GM11168 (cell line): Measurements from ENCODE around the gene ATP5ME.
"Not testable (repeated sequence)": the region's sequence is repeated elsewhere in the genome, so short reads cannot be mapped to it uniquely, and the experiment has no call there.

Source experiments
- in situ Hi-C: fragments of 300-500 bp; cut with MboI; formaldehyde crosslinking; loops from one replicate; pipeline ENCODE4 v1.12.0; 2022; ENCODE audit warnings: low sequenced_read_pairs; ENCODE audit not compliant: unreplicated experiment

Gene ATP5ME

GRCh38 chr4:705278-706082, 31.4 kb upstream of the ATP5ME start, which contains the start of gene PCGF3:
TSS of gene PCGF3 (plus strand) at chr4:705832. CDS start at chr4:733681, 27,849 bp downstream.
- in situ Hi-C loops = no loop called here

GRCh38 chr4:704971-705277, 30.8 kb upstream of the ATP5ME start:
- in situ Hi-C loops = no loop called here

GRCh38 chr4:704198-704891, 30.3 kb upstream of the ATP5ME start:
- in situ Hi-C loops = no loop called here

GRCh38 chr4:703336-704197, 29.5 kb upstream of the ATP5ME start:
- in situ Hi-C loops = no loop called here

GRCh38 chr4:702618-703048, 28.6 kb upstream of the ATP5ME start:
- in situ Hi-C loops = no loop called here

- in situ Hi-C loops = no loop called here
Measured at GRCh38 chr4:700587-701264, 26.6 kb upstream of the ATP5ME start.

- in situ Hi-C loops = no loop called here
Measured at GRCh38 chr4:699816-700580, 25.9 kb upstream of the ATP5ME start.

GRCh38 chr4:694341-694940, 20.4 kb upstream of the ATP5ME start:
- in situ Hi-C loops = not testable (repeated sequence)

GRCh38 chr4:692771-693554, 18.9 kb upstream of the ATP5ME start:
- in situ Hi-C loops = no loop called here

- in situ Hi-C loops = no loop called here
Measured at GRCh38 chr4:689723-690122, 15.6 kb upstream of the ATP5ME start.

GRCh38 chr4:688854-689681, 15.0 kb upstream of the ATP5ME start, which contains the start of gene SLC49A3:
TSS of gene SLC49A3 (minus strand) at chr4:689151. CDS start at chr4:689127, 24 bp downstream.
- in situ Hi-C loops = no loop called here

- in situ Hi-C loops = no loop called here
Measured at GRCh38 chr4:687971-688853, 14.1 kb upstream of the ATP5ME start.

GRCh38 chr4:687048-687970, 13.2 kb upstream of the ATP5ME start:
- in situ Hi-C loops = no loop called here

GRCh38 chr4:686413-687040, 12.5 kb upstream of the ATP5ME start:
- in situ Hi-C loops = no loop called here
